GM23338 (cell line): ENCODE results near the gene SLC6A19. TPM values are rescaled to one million over a fixed set of nuclear protein-coding genes. Genes with fewer than 3 reads are reported as not detected.

Experiments
- ATAC-seq: fragments of 200-7000 bp; cut with Tn5 transposase; 3 replicates; pipeline ENCODE4 v1.9.1; 2020
- DNase-seq: peaks from one replicate; pipeline ENCODE4 v3.0.0-alpha.2; 2015; ENCODE audit warnings: low spot score
- H2AFZ ChIP-seq: fragments of 200-600 bp; sonication (generic); 2 replicates; pipeline ENCODE4 v1.8.0; 2016; ENCODE audit warnings: antibody characterized with exemption, mild to moderate bottlenecking, moderate library complexity
- H3F3A ChIP-seq: fragments of 200-600 bp; sonication (generic); replicated peaks from 2 replicates; pipeline ENCODE4 v1.8.0; 2017; ENCODE audit warnings: antibody characterized with exemption, mixed run types, low read depth
- H3K27ac ChIP-seq: fragments of 200-600 bp; sonication (generic); 2 replicates; pipeline ENCODE4 v1.6.1; 2016; ENCODE audit warnings: low read depth
- H3K27me3 ChIP-seq: fragments of 200-600 bp; sonication (generic); 2 replicates; pipeline ENCODE4 v1.8.0; 2016; ENCODE audit warnings: mild to moderate bottlenecking, mixed run types, moderate library complexity; ENCODE audit not compliant: insufficient read depth
- H3K36me3 ChIP-seq: fragments of 200-600 bp; sonication (generic); 2 replicates; pipeline ENCODE4 v1.8.0; 2016; ENCODE audit warnings: mild to moderate bottlenecking; ENCODE audit not compliant: insufficient read depth
- H3K4me1 ChIP-seq: fragments of 200-600 bp; sonication (generic); 2 replicates; pipeline ENCODE4 v1.8.0; 2016; ENCODE audit warnings: mild to moderate bottlenecking, moderate library complexity; ENCODE audit not compliant: insufficient read depth
- H3K4me2 ChIP-seq: fragments of 200-600 bp; sonication (generic); 2 replicates; pipeline ENCODE4 v1.7.1; 2017; ENCODE audit warnings: mixed run types
- H3K4me3 ChIP-seq: fragments of 200-600 bp; sonication (generic); 2 replicates; pipeline ENCODE4 v1.6.1; 2016; ENCODE audit warnings: mixed run types
- H3K79me2 ChIP-seq: fragments of 200-600 bp; sonication (generic); replicated peaks from 2 replicates; pipeline ENCODE4 v1.8.0; 2017; ENCODE audit warnings: mild to moderate bottlenecking; ENCODE audit not compliant: insufficient read depth
- H3K9me2 ChIP-seq: fragments of 200-600 bp; sonication (generic); 2 replicates; pipeline ENCODE4 v1.8.0; 2017; ENCODE audit not compliant: insufficient read depth
- H4K20me1 ChIP-seq: fragments of 200-600 bp; sonication (generic); replicated peaks from 2 replicates; pipeline ENCODE4 v1.8.0; 2017; ENCODE audit warnings: mild to moderate bottlenecking; ENCODE audit not compliant: insufficient read depth
- H3K27ac Mint-ChIP-seq: 2 replicates; pipeline ENCODE4 v1.8.0; 2020; ENCODE audit warnings: inconsistent platforms, mild to moderate bottlenecking, moderate library complexity, mixed read lengths
- H3K27me3 Mint-ChIP-seq: 3 replicates; pipeline ENCODE4 v1.8.0; 2022; ENCODE audit warnings: low read depth, mild to moderate bottlenecking, moderate library complexity, mixed read lengths, inconsistent platforms; ENCODE audit not compliant: insufficient read depth, poor library complexity
- H3K36me3 Mint-ChIP-seq: 3 replicates; pipeline ENCODE4 v1.8.0; 2021; ENCODE audit warnings: low read depth, mild to moderate bottlenecking, inconsistent platforms, moderate library complexity, mixed read lengths
- H3K4me1 Mint-ChIP-seq: 3 replicates; pipeline ENCODE4 v1.8.0; 2020; ENCODE audit warnings: mild to moderate bottlenecking, inconsistent platforms, mixed read lengths
- H3K4me3 Mint-ChIP-seq: 3 replicates; pipeline ENCODE4 v1.8.0; 2021; ENCODE audit warnings: moderate library complexity, mild to moderate bottlenecking, inconsistent platforms, mixed read lengths
- H3K9me3 Mint-ChIP-seq: 3 replicates; pipeline ENCODE4 v1.8.0; 2020; ENCODE audit warnings: moderate library complexity, mild to moderate bottlenecking, inconsistent platforms, mixed read lengths
- CREB1 ChIP-seq: fragments of 250-450 bp; sonication (Bioruptor Pico); IDR thresholded peaks from 2 replicates; pipeline ENCODE4 v1.5.0; 2020; ENCODE audit warnings: low read depth, mild to moderate bottlenecking, moderate library complexity
- CTCF ChIP-seq, 2 experiments: fragments of 200-600 bp in 1 of 2; sonication (generic) in 1 of 2; conservative IDR thresholded peaks; 2 replicates each; pipeline versions ENCODE4 v1.5.1 to v1.6.1; 2016 to 2017; ENCODE audit warnings: antibody characterized with exemption in 2 of 2, low read depth in 2 of 2, mild to moderate bottlenecking in 2 of 2, moderate library complexity in 1 of 2
- ETS1 ChIP-seq: IDR thresholded peaks from 2 replicates; pipeline ENCODE4 v1.6.1; 2016; ENCODE audit warnings: antibody characterized with exemption
- EZH2 ChIP-seq: fragments of 200-600 bp; sonication (generic); IDR thresholded peaks from one replicate; pipeline ENCODE4 v1.8.0; 2017; ENCODE audit warnings: antibody characterized with exemption, mild to moderate bottlenecking, low read depth; ENCODE audit not compliant: unreplicated experiment
- EZH2phosphoT487 ChIP-seq: fragments of 200-600 bp; sonication (generic); IDR thresholded peaks from one replicate; pipeline ENCODE4 v1.8.1; 2018; ENCODE audit warnings: antibody characterized with exemption; ENCODE audit not compliant: unreplicated experiment
- JUNB ChIP-seq: IDR thresholded peaks from one replicate; pipeline ENCODE4 v1.6.1; 2016; ENCODE audit warnings: antibody characterized with exemption; ENCODE audit not compliant: unreplicated experiment
- NANOG ChIP-seq: IDR thresholded peaks from 2 replicates; pipeline ENCODE4 v1.6.1; 2016; ENCODE audit warnings: antibody characterized with exemption, borderline replicate concordance
- POLR2AphosphoS5 ChIP-seq: IDR thresholded peaks from 2 replicates; pipeline ENCODE4 v1.6.1; 2016; ENCODE audit warnings: antibody characterized with exemption, low read depth
- REST ChIP-seq: IDR thresholded peaks from one replicate; pipeline ENCODE4 v1.6.1; 2018; ENCODE audit warnings: antibody characterized with exemption; ENCODE audit not compliant: unreplicated experiment
- STAT1 ChIP-seq: IDR thresholded peaks from one replicate; pipeline ENCODE4 v1.6.1; 2016; ENCODE audit warnings: antibody characterized with exemption; ENCODE audit not compliant: unreplicated experiment
- ZNF114 ChIP-seq: fragments of 250-450 bp; sonication (Bioruptor Pico); IDR thresholded peaks from 2 replicates; pipeline ENCODE4 v1.5.0; 2020; ENCODE audit warnings: mild to moderate bottlenecking, moderate library complexity
- ZNF331 ChIP-seq: fragments of 250-450 bp; sonication (Bioruptor Pico); IDR thresholded peaks from 2 replicates; pipeline ENCODE4 v1.5.0; 2020; ENCODE audit warnings: low read depth, mild to moderate bottlenecking, moderate library complexity
- ZNF462 ChIP-seq: fragments of 250-450 bp; sonication (Bioruptor Pico); IDR thresholded peaks from 2 replicates; pipeline ENCODE4 v1.5.0; 2020; ENCODE audit warnings: mild to moderate bottlenecking, moderate library complexity
- polyA plus RNA-seq: library from polyadenylated mRNA; unstranded; fragments of >200 nt; fragmentation: Nextera tagmentation; extraction: Ambion mirVana; gene quantifications from 2 replicates; pipeline ENCODE4 v1.2.1, GENCODE V29; 2016
- total RNA-seq: library from RNA; depleted of rRNA; stranded (reverse); fragments of >200 nt; shearing (Covaris generic); gene quantifications from 2 replicates; pipeline ENCODE4 v1.2.3, GENCODE V29; 2014

Gene SLC6A19
- total and polyA plus RNA-seq, 2 experiments from 2014 or later = not detected

- Histone ChIP-seq H3K4me3 (no peak overlapping the region), H3K27ac (no peak overlapping the region), H4K20me1 (no peaks in the 10 kb centered on the region), H3K4me2 (no peak overlapping the region), H3K27me3 (no peaks in the 10 kb centered on the region), H3K4me1 (no peaks in the 10 kb centered on the region), H2AFZ (no peak overlapping the region; the same call in 1 of the 2 replicates), H3K9me2 (no peaks in the 10 kb centered on the region), H3F3A (no peaks in the 10 kb centered on the region), H3K79me2 (no peaks in the 10 kb centered on the region), H3K36me3 (no peaks in the 10 kb centered on the region)
- H3K9me3 Mint-ChIP-seq = no peaks in the 10 kb centered on the region; the same call in 2 of the 3 replicates
- TF ChIP-seq POLR2AphosphoS5 = no peak
- no peak for TF ChIP-seq CREB1 (CRISPR knock-in tag)
- TF ChIP-seq REST = no peak
- no peak for TF ChIP-seq EZH2phosphoT487
- no peak for TF ChIP-seq JUNB
- TF ChIP-seq ZNF114 (CRISPR knock-in tag) = no peak
- no peak for TF ChIP-seq EZH2
- TF ChIP-seq ETS1 = no peak
- no peak for TF ChIP-seq CTCF (conservative IDR thresholded peaks at IDR 0.05; ENCODE audit: low read depth in 2 of 2)
- TF ChIP-seq ZNF462 = no peak
- no peak for TF ChIP-seq ZNF331 (CRISPR knock-in tag)
- no peak for TF ChIP-seq STAT1
- TF ChIP-seq NANOG = no peak
- H3K4me3 Mint-ChIP-seq = no peak overlapping the region
- no peak for ATAC-seq
- H3K27me3 Mint-ChIP-seq = peaks cover 15% of the 10 kb centered on the region
- H3K36me3 Mint-ChIP-seq = no peaks in the 10 kb centered on the region
- H3K27ac Mint-ChIP-seq = no peak overlapping the region
- H3K4me1 Mint-ChIP-seq = peaks cover 2% of the 10 kb centered on the region; the same call in 2 of the 3 replicates
- DNase-seq = no peak
Measured at GRCh38 chr5:1167361-1167727, 34.1 kb upstream of the SLC6A19 start.
